NCI-H226 (cell line): ENCODE results near the gene LMNB1.
"Not testable (repeated sequence)": the region's sequence is repeated elsewhere in the genome, so short reads cannot be mapped to it uniquely, and the experiment has no call there.

ENCODE experiments used
- DNase-seq: peaks from one replicate; pipeline ENCODE4 v3.0.0-alpha.2; 2015

Gene LMNB1

GRCh38 chr5:126780165-126780827, 3.4 kb downstream of the LMNB1 start:
- peak; percentile 24 for DNase-seq

GRCh38 chr5:126788409-126788808, 11.5 kb downstream of the LMNB1 start:
- not testable (repeated sequence) for DNase-seq

GRCh38 chr5:126793097-126793496, 16.2 kb downstream of the LMNB1 start:
- no peak for DNase-seq

- not testable (repeated sequence) for DNase-seq
These were observed 16.7 kb downstream of the LMNB1 start for GRCh38 chr5:126793648-126794047.

- DNase-seq: no peak
These were observed 17.4 kb downstream of the LMNB1 start for GRCh38 chr5:126794157-126794828.

GRCh38 chr5:126799780-126800179, 22.8 kb downstream of the LMNB1 start:
- no peak for DNase-seq

- DNase-seq: no peak
These were observed 24.4 kb downstream of the LMNB1 start for GRCh38 chr5:126801174-126801991.

GRCh38 chr5:126801992-126802294, 25.0 kb downstream of the LMNB1 start:
- no peak for DNase-seq

GRCh38 chr5:126805063-126805462, 28.1 kb downstream of the LMNB1 start:
- no peak for DNase-seq

DNA sequence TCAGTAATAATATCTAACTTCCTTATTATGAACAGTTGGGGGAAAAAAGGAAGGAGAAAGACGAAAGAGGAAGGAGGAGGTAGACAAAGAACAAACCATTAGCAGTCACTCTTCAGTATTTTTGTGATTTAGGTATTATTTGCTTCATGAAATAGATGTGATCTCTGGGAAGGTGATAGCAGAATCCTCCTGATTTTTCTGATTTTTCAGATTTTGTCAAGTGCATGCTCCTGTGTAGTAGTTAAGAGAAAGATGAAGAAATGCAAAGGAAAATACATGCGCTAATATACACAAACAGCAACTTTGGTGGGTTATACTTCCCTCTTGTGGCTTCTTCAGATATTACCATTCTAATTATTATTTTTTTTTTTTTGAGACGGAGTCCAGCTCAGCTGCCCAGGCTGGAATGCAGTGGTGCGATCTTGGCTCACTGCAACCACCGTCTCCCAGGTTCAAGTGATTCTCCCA, 31.6 kb downstream of the LMNB1 start:
- DNase-seq: no peak

GRCh38 chr5:126809916-126810315, 33.0 kb downstream of the LMNB1 start:
- DNase-seq: no peak

- DNase-seq: no peak
These were observed 33.9 kb downstream of the LMNB1 start for GRCh38 chr5:126810596-126811380.

DNA sequence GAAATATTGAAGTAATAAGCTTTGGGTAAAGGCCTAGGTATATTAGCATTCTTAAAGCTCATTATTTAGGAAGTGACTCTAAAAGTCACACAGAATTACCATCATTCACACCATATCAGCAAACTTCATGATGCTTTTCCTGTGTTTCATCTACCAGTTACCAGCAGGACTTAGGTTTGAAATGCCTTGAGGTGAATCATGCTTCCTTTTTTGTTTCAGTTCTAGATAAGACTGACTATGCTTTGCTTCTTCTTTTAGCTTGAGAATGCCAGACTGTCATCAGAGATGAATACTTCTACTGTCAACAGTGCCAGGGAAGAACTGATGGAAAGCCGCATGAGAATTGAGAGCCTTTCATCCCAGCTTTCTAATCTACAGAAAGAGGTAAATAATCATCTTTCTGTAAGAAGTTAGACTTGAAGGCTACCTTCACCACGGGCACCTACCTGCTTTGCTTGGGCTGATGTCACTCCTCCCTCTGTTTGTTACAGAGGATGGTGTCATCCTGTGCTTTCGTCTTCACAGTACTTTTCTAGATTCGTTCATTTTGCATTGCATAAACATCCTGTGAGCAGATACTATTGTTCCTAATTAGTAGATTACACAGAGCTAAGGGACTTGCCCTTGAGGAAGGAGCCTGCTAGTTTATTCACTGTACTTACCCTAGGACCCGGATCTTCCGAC, 34.7 kb downstream of the LMNB1 start:
- peak; percentile 93 for DNase-seq

DNA sequence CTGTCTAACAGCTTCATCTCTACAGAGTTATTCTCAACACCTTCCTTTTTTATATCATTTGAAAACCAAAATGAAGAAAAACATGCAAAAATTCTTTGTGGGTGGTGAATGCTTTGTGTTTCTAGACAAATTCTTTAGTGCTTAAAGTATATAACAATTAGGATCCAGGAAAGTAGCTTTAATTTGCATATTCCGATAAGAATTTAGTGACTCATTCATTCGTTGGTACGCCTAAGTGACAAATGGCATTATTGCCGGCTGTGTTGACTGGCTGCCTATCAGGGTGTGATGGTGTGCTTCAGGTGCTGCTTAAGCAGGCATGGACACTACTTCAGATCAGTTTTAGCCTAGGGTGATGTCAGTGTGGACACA, 35.2 kb downstream of the LMNB1 start:
- no peak for DNase-seq

GRCh38 chr5:126813799-126814198, 36.9 kb downstream of the LMNB1 start:
- DNase-seq: not testable (repeated sequence)

- peak; percentile 67 for DNase-seq
These were observed 37.9 kb downstream of the LMNB1 start for GRCh38 chr5:126814721-126815404.

DNA sequence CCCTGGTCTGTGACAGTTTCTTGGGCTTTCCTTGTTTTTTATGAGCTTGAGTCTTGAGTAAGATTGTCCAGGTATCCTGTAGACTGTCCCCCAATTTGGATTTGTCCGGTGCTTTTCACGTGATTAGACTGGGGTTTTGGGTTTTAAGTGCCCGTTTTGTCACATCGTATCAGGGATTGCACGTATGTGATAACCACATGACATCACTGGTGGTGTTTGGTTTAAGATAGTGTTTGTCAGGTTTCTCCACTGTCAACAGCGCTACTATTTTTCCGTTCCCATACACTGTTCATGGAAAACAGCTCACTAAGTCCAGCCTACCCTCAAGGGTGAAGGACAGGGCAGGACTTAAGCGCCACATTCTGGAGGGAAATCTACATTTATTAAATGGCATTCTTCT, 39.7 kb downstream of the LMNB1 start:
- DNase-seq: no peak

DNA sequence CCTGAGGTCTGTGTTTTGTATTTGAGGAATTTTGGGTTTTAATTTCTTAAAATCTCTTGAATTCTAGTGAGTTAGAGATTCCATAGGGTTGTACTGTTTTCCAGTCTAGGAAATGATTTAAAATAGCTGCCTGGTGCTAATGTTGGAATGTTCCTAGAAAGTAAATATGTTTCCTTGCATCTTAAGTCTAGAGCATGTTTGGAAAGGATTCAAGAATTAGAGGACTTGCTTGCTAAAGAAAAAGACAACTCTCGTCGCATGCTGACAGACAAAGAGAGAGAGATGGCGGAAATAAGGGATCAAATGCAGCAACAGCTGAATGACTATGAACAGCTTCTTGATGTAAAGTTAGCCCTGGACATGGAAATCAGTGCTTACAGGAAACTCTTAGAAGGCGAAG, 41.8 kb downstream of the LMNB1 start:
- no peak for DNase-seq

GRCh38 chr5:126819253-126819652, 42.3 kb downstream of the LMNB1 start:
- no peak for DNase-seq

GRCh38 chr5:126826619-126827215, 49.8 kb downstream of the LMNB1 start:
- no peak for DNase-seq

- no peak for DNase-seq
These were observed 52.2 kb downstream of the LMNB1 start for GRCh38 chr5:126829098-126829497.

- no peak for DNase-seq
These were observed 53.1 kb downstream of the LMNB1 start for GRCh38 chr5:126830061-126830460.
